ENCODE data around the gene ATG2B. TPM values are rescaled to one million over a fixed set of nuclear protein-coding genes. Genes with fewer than 3 reads are reported as not detected.

ATG2B gene
- total RNA-seq, 2 experiments from 2014 or later = 15.7 to 23.7 TPM

DNA sequence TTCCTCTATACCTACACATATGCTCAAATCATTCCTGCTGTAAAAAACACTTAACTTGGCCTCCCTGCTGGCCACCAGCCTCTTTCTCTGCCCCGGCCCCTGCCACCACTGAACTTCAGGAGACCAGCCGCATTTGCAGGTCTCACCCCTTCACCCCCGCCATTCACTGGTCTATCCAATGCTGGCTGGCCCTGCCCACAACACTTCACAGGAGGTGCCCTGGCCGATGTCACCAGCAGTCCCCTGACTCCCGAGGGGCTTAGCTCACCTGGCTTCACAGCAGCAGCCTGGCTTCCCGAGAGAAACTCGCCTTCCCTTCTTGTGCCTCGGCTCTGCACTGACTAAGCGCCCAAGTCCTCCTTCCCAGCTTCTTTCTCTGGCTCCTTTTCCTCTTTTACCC is 36.3 kb upstream of the ATG2B start:
- H3K9me2 ChIP-seq (ENCODE audit: insufficient read depth, low read length) = no peaks in the 10 kb centered on the region
- no peaks in the 10 kb centered on the region for H3K79me2 ChIP-seq (ENCODE audit: insufficient read depth, low read depth, low read length)
- no peaks in the 10 kb centered on the region for H3K9me3 ChIP-seq (ENCODE audit: low read length)
- no peak for DNase-seq (ENCODE audit: low spot score)
- H3K4me2 ChIP-seq (ENCODE audit: low read length) = no peak overlapping the region
- ChIA-PET POLR2A (no interaction called here), CTCF (ENCODE audit: unreplicated experiment) (no interaction called here)
- intact Hi-C loops (cut with micrococcal nuclease; ENCODE audit: unreplicated experiment) = no loop called here
- H3K4me3 ChIP-seq (ENCODE audit: low read depth, low read length, poor library complexity, severe bottlenecking) = no peak overlapping the region
- TF ChIP-seq, protein P1, sequence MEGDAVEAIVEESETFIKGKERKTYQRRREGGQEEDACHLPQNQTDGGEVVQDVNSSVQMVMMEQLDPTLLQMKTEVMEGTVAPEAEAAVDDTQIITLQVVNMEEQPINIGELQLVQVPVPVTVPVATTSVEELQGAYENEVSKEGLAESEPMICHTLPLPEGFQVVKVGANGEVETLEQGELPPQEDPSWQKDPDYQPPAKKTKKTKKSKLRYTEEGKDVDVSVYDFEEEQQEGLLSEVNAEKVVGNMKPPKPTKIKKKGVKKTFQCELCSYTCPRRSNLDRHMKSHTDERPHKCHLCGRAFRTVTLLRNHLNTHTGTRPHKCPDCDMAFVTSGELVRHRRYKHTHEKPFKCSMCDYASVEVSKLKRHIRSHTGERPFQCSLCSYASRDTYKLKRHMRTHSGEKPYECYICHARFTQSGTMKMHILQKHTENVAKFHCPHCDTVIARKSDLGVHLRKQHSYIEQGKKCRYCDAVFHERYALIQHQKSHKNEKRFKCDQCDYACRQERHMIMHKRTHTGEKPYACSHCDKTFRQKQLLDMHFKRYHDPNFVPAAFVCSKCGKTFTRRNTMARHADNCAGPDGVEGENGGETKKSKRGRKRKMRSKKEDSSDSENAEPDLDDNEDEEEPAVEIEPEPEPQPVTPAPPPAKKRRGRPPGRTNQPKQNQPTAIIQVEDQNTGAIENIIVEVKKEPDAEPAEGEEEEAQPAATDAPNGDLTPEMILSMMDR (conservative IDR thresholded peaks at IDR 0.05; ENCODE audit: low read length) = no peak
- TF ChIP-seq EZH2phosphoT487 (IDR thresholded peaks at IDR 0.05; ENCODE audit: borderline replicate concordance, low read depth, low read length) = no peak
- no peaks in the 10 kb centered on the region for H3K4me1 ChIP-seq (ENCODE audit: insufficient read depth, low read length, poor library complexity, severe bottlenecking)
- H3K27ac ChIP-seq (ENCODE audit: low read depth, low read length, poor library complexity, severe bottlenecking) = no peak overlapping the region
- no TSS peak for BruUV-seq (replicated peaks)
- H2AFZ ChIP-seq (ENCODE audit: low read length) = no peak overlapping the region
- H4K20me1 ChIP-seq (ENCODE audit: insufficient read depth, low read length) = no peaks in the 10 kb centered on the region
- H3K36me3 ChIP-seq (ENCODE audit: insufficient read depth, low read length) = no peaks in the 10 kb centered on the region

DNA sequence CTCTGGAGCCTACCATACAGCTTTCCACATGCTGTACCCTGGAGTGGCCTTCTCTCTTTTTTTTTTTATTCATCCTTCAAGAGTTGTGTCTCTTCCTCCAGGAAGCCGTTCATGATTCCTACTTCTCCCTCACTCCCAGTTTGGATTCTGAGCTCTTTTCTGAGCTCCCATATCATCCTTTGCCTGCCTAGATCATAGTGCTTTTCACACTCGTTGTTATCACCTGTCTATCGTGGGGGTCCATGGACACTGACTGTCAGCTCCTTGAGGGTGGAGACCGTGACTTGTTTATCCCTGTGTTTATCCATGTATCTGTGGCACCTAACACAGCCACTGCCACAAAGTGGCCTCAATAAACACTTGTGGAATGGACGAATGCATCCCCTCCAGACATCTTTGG is 35.8 kb upstream of the ATG2B start:
- no TSS peak for BruUV-seq (replicated peaks)
- POLR2A ChIA-PET = interaction anchor here (0.6 kb wide), 1 partner anchor 309 kb away, joined by 3 read pairs; no protein-coding TSS in a partner anchor

GRCh38 chr14:96398432-96398831 is 35.3 kb upstream of the ATG2B start:
- Histone ChIP-seq H3K9me2 (ENCODE audit: insufficient read depth, low read length) (no peaks in the 10 kb centered on the region), H2AFZ (ENCODE audit: low read length) (no peak overlapping the region), H3K36me3 (ENCODE audit: insufficient read depth, low read length) (no peaks in the 10 kb centered on the region), H4K20me1 (ENCODE audit: insufficient read depth, low read length) (no peaks in the 10 kb centered on the region), H3K4me2 (ENCODE audit: low read length) (no peak overlapping the region), H3K4me3 (ENCODE audit: low read depth, low read length, poor library complexity, severe bottlenecking) (no peak overlapping the region), H3K27ac (ENCODE audit: low read depth, low read length, poor library complexity, severe bottlenecking) (no peak overlapping the region), H3K9me3 (ENCODE audit: low read length) (no peaks in the 10 kb centered on the region), H3K4me1 (ENCODE audit: insufficient read depth, low read length, poor library complexity, severe bottlenecking) (no peaks in the 10 kb centered on the region), H3K79me2 (ENCODE audit: insufficient read depth, low read depth, low read length) (no peaks in the 10 kb centered on the region)
- POLR2A ChIA-PET = interaction anchor here (0.6 kb wide), 1 partner anchor 308 kb away, joined by 3 read pairs; no protein-coding TSS in a partner anchor
- CTCF ChIA-PET (ENCODE audit: unreplicated experiment) = no interaction called here
- DNase-seq (ENCODE audit: low spot score) = no peak
- no TSS peak for BruUV-seq (replicated peaks)
- intact Hi-C loops (cut with micrococcal nuclease; ENCODE audit: unreplicated experiment) = no loop called here
- TF ChIP-seq, protein P1 (conservative IDR thresholded peaks at IDR 0.05; ENCODE audit: low read length) = no peak
- no peak for TF ChIP-seq EZH2phosphoT487 (IDR thresholded peaks at IDR 0.05; ENCODE audit: borderline replicate concordance, low read depth, low read length)

More for the DNA sequence above, 35.8 kb upstream of the ATG2B start:
- H3K4me1 ChIP-seq (ENCODE audit: insufficient read depth, low read length, poor library complexity, severe bottlenecking) = no peaks in the 10 kb centered on the region
- H4K20me1 ChIP-seq (ENCODE audit: insufficient read depth, low read length) = no peaks in the 10 kb centered on the region
- CTCF ChIA-PET (ENCODE audit: unreplicated experiment) = no interaction called here
- no peaks in the 10 kb centered on the region for H3K79me2 ChIP-seq (ENCODE audit: insufficient read depth, low read depth, low read length)
- intact Hi-C loops (cut with micrococcal nuclease; ENCODE audit: unreplicated experiment) = no loop called here
- no peak for DNase-seq (ENCODE audit: low spot score)
- H3K9me2 ChIP-seq (ENCODE audit: insufficient read depth, low read length) = no peaks in the 10 kb centered on the region
- no peak overlapping the region for H3K27ac ChIP-seq (ENCODE audit: low read depth, low read length, poor library complexity, severe bottlenecking)
- H3K9me3 ChIP-seq (ENCODE audit: low read length) = no peaks in the 10 kb centered on the region
- no peak overlapping the region for H3K4me3 ChIP-seq (ENCODE audit: low read depth, low read length, poor library complexity, severe bottlenecking)
- no peak overlapping the region for H3K4me2 ChIP-seq (ENCODE audit: low read length)
- no peak for TF ChIP-seq EZH2phosphoT487 (IDR thresholded peaks at IDR 0.05; ENCODE audit: borderline replicate concordance, low read depth, low read length)
- TF ChIP-seq, protein P1 (conservative IDR thresholded peaks at IDR 0.05; ENCODE audit: low read length) = no peak
- no peaks in the 10 kb centered on the region for H3K36me3 ChIP-seq (ENCODE audit: insufficient read depth, low read length)
- no peak overlapping the region for H2AFZ ChIP-seq (ENCODE audit: low read length)

Data from OCI-LY7 (cell line).